GM18909 (cell line): ENCODE measurements around the gene RBM5.

Source experiments
- ATAC-seq: cut with Tn5 transposase; IDR thresholded peaks from one replicate; pipeline ENCODE4 v1.9.1; 2021; ENCODE audit warnings: mild to moderate bottlenecking; ENCODE audit not compliant: unreplicated experiment, poor library complexity

The RBM5 gene

GRCh38 chr3:50136714-50137405 lies 48.1 kb downstream of the RBM5 start:
- ATAC-seq = no peak

- no peak for ATAC-seq
Observed at GRCh38 chr3:50137531-50137930, 48.8 kb downstream of the RBM5 start.

DNA sequence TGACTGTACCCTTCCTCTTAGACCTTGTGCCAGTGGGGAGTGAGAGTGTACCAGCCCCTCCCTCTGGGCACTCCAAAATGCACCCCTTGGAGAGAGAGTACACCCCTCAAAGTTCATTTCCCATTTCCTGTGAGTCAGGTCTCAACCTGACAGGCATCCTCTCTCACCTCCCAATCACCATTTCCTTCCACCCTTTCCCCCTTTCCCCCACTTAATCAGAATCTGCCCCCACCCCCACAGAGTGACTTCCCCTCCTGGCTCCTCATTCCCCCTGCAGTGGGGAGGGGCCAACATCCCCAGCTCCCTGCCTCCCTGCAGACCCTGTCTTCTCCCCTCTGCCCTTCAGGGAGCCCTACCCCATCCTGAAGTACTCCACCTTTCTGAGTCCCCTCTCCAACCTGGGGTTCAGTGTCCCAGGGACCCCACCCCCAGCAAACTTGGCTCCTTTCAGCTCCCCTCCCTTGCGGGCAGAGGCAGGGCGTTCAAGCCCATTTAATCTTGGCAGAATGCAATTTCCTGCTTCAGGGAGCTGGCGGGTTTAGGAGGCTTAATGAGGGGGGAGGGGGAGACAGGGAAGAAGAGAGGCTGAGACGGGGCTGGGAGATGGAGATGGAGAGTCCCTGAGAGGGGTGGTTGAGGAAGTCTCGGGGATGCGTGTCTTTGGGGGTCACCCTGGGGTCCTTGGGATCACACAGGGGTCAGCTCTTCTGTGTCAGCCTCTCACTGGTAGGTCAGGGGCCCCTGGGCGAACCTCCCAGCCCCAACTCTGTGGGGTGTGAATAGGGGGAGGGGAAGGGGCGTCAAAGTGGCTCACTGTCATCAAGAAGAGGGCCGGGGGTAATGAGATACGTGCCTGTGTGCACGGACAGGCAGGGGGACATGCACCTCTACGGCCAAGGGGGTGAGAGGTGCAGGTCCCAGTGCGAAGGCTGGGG lies 49.8 kb downstream of the RBM5 start:
- no peak for ATAC-seq

- no peak for ATAC-seq
Observed at GRCh38 chr3:50139308-50139707, 50.6 kb downstream of the RBM5 start.

DNA sequence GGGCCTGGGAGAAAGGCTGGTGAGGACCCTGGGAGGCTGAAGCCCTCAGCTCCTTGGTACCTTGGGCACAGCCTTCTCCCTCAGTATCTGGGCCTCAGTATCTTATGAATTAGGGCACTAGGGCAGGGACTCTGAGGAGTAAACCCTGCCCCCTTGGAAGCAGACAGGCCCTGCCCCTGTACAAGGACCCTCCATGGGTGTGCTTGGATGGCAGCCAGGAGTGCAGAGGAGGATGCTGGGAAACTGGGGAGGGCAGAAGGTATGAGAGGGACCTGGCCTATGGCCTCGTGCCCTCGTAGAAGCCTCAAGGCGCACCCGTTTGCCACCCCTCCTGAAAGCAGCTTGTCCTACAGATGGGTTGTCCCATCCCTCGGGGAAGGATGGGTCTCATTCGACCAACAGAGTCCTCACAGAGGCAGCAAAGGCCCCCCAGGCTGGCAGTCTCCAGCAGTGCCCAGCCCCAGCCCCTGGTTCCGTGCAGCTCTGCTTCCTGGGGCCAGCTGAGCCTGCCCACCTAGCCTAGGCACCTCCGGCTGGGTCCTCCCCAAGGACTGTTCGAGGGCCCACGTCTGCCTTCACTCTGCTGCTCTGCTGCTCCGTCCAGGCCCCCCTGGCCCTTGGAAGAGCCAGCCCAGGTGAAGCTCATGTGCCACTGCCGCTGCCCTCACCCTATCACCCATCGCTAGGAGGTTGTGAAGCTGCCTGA lies 51.2 kb downstream of the RBM5 start:
- ATAC-seq = no peak

DNA sequence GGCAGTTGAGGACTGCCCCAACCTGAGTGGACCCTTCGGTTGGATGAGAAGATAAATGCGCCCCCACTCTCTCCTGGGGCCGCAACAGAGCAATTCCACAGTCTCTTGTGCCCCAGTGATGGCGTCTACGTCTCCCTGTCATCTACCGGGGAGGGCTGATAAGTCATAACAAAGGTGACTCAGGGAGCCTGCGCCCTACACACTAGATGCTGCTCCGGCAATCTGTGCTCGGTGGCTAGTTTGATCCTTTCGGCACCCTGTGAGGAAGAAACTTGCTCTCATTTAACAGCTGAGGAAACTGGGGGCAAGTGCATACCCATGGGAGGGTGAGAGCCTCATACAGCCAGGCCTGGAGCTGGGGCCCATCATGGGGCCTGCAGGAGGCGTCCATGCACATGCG lies 52.3 kb downstream of the RBM5 start:
- ATAC-seq = no peak

- no peak for ATAC-seq
Observed at GRCh38 chr3:50146316-50146901, 57.7 kb downstream of the RBM5 start.

- no peak for ATAC-seq
Observed at GRCh38 chr3:50147016-50147415, 58.3 kb downstream of the RBM5 start.

GRCh38 chr3:50147447-50147846 lies 58.7 kb downstream of the RBM5 start:
- no peak for ATAC-seq

- no peak for ATAC-seq
Observed at GRCh38 chr3:50147861-50148260, 59.1 kb downstream of the RBM5 start.

DNA sequence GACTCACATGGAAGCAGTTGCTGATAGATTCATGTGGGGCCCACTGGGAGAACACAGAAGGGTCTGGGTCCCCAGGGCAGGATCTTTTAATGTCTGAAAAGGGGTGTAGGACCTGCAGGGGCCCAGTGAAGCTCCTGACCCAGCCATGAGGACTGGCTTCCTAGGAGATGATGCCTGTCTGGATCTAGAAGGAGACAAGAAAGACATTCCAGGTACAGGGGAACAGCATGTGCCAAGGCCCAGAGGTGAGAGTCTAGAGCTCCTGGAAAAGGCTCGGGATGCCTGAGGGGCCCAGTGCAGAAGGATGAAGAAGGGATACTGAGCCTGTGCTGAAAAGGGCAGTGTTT lies 61.7 kb downstream of the RBM5 start:
- ATAC-seq = no peak

DNA sequence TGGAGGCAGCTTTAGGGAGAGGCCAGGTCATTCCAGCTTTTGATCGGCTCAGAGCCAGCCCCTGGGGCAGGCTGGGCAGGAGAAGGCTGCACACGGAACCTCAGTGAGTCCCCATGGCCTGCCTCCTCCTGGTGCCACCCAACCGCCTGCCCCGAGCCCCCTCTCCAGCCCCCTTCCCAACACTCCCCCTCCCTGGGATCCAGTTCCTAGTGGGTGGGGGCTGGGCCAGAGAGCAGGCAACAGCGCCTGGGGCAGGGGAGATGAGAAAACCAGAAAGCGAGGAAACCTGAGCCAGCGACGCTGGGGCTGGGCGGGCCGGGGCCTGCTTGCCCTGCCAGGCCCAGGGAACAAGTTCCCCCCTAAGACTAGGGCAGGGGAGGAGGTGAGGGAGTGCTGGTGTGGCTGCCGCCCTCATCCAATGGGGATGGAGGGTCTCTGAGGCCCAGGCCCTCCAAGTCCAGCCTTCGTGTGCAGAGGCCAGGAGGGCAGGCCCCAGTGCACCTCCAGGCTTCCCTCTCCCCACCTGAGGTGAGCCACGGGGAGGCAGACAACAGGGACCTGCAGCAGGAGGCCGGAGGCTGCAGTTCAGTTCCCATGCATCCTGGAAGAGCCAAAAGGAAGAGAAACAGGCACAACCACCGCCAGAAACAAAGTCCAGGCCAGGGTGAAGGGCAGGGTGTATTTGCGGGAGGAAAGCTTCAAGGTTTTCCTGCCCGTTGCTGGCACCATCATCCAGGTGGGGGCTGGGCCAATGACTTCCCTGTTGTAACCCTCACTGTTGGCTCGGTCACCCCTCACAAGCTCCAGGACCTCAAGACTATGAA lies 62.4 kb downstream of the RBM5 start:
- no peak for ATAC-seq

DNA sequence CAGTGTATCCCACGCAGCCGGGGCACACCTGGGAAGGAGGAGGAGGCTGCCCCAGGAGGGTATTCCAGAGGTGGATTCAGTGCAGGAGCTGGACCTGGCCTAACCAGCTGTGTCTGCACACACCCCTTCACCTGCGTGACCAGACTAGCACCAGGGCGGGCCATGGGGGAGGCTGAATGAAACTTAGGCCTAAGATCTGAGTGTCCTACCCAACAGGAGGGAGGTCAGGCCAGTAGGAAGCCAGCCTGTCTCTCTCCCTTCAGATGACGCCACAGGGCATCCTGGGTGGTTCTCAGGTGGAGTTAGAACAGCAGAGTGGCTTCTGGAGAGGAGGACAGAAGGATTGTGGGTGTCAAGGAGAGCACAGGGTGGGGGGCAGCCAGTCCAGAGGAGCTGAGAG lies 63.0 kb downstream of the RBM5 start:
- ATAC-seq = no peak

DNA sequence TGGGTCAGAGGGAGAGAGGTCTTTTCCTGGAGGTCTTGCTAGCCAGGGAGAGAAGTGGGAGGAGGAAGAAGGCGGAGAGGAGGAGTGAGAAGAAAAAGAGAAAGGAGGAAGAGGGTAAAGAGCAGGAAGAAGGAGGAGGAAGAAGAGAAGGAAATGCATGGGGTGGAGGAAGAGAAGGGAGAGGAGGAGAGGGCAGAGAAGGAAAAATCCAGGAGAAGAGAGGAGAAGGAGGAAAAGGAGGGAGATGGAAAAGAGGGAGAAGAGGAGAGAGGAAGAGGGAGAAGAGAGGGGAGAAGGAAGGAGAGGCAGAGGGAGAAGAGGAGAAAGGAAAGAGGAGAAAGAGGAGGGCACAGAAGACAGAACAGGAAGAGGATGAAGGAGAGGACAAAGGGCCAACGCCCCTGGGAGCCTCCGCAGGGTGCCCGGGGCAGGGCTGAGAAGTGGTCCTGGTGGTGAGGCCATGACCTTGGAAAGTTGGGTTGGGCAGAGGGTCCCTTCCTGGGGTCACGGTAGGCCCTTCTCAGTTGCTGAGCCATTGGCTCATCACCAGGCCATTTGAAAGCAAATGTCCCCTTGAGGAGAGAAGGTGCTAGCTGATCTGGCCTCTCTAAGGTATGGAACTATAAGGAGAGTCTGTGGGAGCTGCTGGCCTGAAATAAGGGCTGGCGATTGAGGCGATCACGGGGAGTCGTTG lies 65.2 kb downstream of the RBM5 start:
- no peak for ATAC-seq

DNA sequence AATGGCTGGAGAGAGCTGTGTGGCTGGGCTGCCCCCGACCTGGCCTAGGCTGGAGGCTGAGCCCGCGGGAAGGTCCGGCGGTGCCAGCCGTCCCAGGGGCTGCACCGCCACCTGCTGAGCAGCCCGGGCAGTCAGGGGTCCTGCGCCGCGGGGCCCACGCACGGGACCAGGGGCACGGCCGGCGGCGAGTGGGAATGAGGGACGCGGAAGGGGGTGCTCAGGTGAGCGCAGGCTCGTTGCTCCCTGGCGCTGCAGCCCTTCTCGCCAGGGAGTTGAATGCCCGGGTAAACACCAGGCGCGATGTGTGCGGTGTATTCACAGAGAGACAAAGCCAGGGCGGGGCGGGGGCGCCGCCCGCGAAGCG lies 65.7 kb downstream of the RBM5 start:
- peak; percentile 17 for ATAC-seq

DNA sequence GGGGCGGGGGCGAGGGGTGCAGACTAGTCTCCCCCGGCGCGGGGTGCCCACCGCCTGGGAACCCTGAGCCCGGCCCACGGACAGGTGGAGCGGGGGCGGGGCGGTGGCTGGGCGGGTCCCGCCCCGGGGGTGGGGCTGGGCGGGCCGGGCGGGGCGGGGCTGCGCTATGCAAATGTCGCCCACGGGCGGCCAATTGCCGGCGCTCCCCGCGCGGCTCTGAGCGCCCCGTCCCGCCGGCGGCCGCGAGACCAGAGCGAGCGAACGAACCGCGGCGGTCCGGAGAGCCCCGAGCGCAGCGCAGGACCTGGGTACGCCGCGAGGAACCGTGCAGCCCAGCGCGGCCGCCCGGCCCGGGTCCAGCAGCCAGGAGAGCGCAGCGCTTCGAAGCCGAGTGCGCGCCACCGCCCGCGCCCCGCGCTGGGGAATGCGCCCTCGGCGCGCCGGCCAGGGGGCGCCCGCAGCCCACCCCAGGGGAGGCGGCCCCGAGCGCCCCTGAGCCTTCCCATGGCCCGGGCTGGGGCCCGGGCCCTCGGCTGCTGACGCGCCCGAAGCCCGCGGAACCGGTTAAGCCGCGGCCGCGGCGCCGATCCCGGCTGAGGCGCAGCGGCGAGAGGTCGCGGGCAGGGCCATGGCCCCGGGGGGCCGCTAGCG lies 66.2 kb downstream of the RBM5 start, which contains the start of gene SEMA3F:
Gene SEMA3F (plus strand): TSS at position 485 of the 651 bp plus-strand sequence. CDS start 4,299 bp downstream, outside the sequence.
- peak; percentile 66 for ATAC-seq

DNA sequence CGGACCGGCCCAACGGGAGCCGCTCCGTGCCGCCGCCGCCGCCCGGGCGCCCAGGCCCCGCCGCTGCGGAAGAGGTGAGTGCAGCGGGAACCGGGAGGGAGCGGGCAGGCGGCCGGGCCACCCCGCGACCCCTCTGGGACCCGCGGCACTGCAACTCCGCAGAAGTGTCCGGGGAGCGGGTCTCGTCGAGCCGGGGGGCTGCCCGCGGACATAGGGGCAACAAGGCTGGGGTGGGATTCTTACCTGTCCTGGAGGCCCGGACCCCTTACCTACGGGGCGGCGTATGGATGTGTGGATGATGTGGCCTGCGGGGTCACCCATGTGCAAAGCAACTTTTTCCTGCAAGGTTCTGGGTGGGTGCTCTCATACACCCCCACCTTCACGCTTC lies 66.8 kb downstream of the RBM5 start:
- no peak for ATAC-seq

DNA sequence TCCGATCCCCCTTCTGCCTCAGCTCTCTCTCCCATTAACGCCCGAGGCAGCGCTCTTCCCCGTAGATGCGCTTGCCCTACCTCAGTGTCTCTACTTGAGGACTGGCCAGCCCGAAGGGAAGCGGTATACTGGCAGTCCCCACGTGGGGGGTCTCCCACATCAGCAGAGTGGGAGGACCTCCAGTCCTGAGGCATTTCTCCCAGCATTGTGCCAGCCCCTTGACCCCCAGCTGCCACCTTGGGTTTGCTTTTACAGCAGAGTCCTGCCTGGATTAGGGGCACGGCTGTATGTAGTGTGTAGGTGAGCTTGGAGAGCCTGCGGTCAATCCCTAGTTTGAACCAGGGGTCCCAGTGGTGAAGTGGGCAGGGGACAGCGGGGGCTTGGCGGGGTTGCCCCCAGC lies 67.2 kb downstream of the RBM5 start:
- ATAC-seq = no peak
